Transverse colon (tissue), 4 donors: ENCODE results near the gene TESK2. TPM values are rescaled to one million over a fixed set of nuclear protein-coding genes. Genes with fewer than 3 reads are reported as not detected.
A peak's percentile ranks its signal among the peaks of the same experiment; 100 is the strongest.

ENCODE experiments used
- DNase-seq: peaks from one replicate; pipeline ENCODE4 v3.0.0-alpha.2; 2019
- H3K27ac ChIP-seq, 4 donors: fragments of 200-600 bp; sonication (generic); 2 replicates each; pipeline ENCODE4 v1.5.1; 2016 to 2018; ENCODE audit warnings: inconsistent platforms in 4 of 4
- H3K27me3 ChIP-seq: fragments of 200-600 bp; sonication (generic); 2 replicates; pipeline ENCODE4 v1.5.1; 2017; ENCODE audit warnings: inconsistent platforms
- H3K36me3 ChIP-seq, 4 donors: fragments of 200-600 bp; sonication (generic); 2 replicates each; pipeline ENCODE4 v1.5.1; 2017 to 2019; ENCODE audit warnings: inconsistent platforms in 4 of 4
- H3K4me1 ChIP-seq, 4 donors: fragments of 200-600 bp; sonication (generic); 2 replicates each; pipeline ENCODE4 v1.5.1; 2017 to 2020; ENCODE audit warnings: inconsistent platforms in 4 of 4
- H3K4me3 ChIP-seq, 4 donors: fragments of 200-600 bp; sonication (generic); 1 replicate in 1 of 4; 2 replicates in 3 of 4; pipeline versions ENCODE4 v1.5.1 to v1.6.1; 2017 to 2019; ENCODE audit warnings: inconsistent platforms in 4 of 4
- H3K9me3 ChIP-seq, 2 donors: fragments of 200-600 bp; sonication (generic); 2 replicates each; pipeline ENCODE4 v1.5.1; 2017 to 2019; ENCODE audit warnings: inconsistent platforms in 2 of 2
- EP300 ChIP-seq: sonication (generic); formaldehyde crosslinking; IDR thresholded peaks from one replicate; pipeline ENCODE4 v1.6.1; 2017; ENCODE audit warnings: antibody characterized with exemption, low read depth
- POLR2A ChIP-seq: fragments of 450-650 bp; IDR thresholded peaks from one replicate; pipeline ENCODE4 v1.6.1; 2016; ENCODE audit warnings: antibody characterized with exemption, mild to moderate bottlenecking, moderate library complexity
- POLR2AphosphoS5 ChIP-seq, 3 donors: sonication (generic); formaldehyde crosslinking; IDR thresholded peaks; one replicate each; pipeline ENCODE4 v1.6.1; 2016; ENCODE audit warnings: antibody characterized with exemption in 3 of 3
- WGBS, 2 donors: methylation state at CpG; one replicate each; pipeline ENCODE4 v1.1.5; 2018; ENCODE audit warnings: low coverage in 1 of 2; 5-methylcytosine and 5-hydroxymethylcytosine counted together
- in situ Hi-C, 4 donors: fragments of 200-750 bp; cut with MboI; loops; one replicate each; pipeline versions ENCODE4 v1.15.0 to v1.15.1; 2017; ENCODE audit warnings: low sequenced_read_pairs in 3 of 4, low pct_ligation_motif_present in 1 of 4, low pct_unique_long_range_greater_than_20kb in 1 of 4
- intact Hi-C: fragments of 100-400 bp; cut with DNase I; formaldehyde crosslinking; loops from one replicate; pipeline ENCODE4 v1.15.1; 2023; ENCODE audit warnings: low total_unique reads
- total RNA-seq, 4 donors: library from RNA; depleted of rRNA; stranded (reverse); fragments of >200 nt; gene quantifications; one replicate each; pipeline ENCODE4 v1.1.0, GENCODE V29; 2016
- TF ChIP-seq, protein P1 (sequence below), 5 experiments: fragments of 200-600 bp in 3 of 5; fragments of 450-650 bp in 2 of 5; sonication (generic) in 3 of 5; IDR thresholded peaks; 1 replicate in 2 of 5; 2 replicates in 3 of 5; pipeline ENCODE4 v1.5.1; 2016 to 2017; ENCODE audit warnings: antibody characterized with exemption in 5 of 5, inconsistent platforms in 3 of 5, mild to moderate bottlenecking in 2 of 5, moderate library complexity in 1 of 5

TESK2 gene
- total RNA-seq, 4 donors from 2014 or later: 5.2 to 32.2 (median 14.5) TPM

DNA sequence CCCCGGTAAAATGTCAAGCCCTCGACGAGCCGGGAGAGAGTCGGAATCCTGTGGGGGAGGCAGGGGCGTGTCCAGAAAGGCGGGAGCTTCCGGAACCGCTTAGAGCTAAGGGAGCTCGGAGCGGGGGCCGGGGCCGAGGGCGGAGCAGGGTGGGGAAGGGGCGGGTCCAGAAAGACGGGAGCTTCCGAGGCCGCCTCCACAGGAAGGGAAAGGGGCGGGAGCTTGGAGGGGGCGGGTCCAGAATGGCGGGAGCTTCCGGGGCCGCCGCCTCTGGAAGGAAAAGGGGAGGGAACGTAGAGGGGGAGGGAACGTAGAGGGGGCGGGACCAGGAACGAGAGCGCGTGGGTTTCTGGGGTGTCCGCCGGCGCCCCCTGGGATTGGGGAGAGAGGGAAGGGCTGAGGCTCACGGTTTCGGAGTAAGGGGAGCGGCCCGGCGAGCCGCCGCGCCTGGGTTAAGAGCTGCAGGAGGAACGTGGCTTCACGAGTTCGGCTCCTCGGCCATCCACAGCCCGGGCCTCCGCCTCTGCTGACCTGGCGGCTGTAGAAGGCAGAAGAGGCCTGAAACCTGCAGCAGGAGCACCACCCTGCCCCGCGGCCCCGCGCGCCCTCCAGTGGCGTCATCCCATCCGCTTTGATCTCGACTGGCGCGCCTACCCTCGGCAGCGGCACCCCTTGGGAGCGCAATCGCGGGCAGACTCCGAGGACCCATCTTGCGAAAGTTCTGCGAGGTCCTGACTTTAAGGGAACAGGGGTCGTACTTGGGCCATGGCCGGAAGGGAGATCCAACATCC is 187.2 kb downstream of the TESK2 start:
- Histone ChIP-seq H3K4me3 (peak overlapping the region; percentile 52 to 94 (median 70)), H3K9me3 (no peaks in the 10 kb centered on the region), H3K4me1 (peaks cover 8 to 16% (median 10%) of the 10 kb centered on the region in 4 donors), H3K36me3 (no peaks in the 10 kb centered on the region), H3K27ac (peak overlapping the region; percentile 85 to 98 (median 92)), H3K27me3 (no peaks in the 10 kb centered on the region)
- peak; percentile 52 to 84 (median 71) for TF ChIP-seq POLR2AphosphoS5 (IDR thresholded peaks at IDR 0.05)
- TF ChIP-seq POLR2A: peak; percentile 86
- no peak for TF ChIP-seq EP300
- TF ChIP-seq, protein P1, sequence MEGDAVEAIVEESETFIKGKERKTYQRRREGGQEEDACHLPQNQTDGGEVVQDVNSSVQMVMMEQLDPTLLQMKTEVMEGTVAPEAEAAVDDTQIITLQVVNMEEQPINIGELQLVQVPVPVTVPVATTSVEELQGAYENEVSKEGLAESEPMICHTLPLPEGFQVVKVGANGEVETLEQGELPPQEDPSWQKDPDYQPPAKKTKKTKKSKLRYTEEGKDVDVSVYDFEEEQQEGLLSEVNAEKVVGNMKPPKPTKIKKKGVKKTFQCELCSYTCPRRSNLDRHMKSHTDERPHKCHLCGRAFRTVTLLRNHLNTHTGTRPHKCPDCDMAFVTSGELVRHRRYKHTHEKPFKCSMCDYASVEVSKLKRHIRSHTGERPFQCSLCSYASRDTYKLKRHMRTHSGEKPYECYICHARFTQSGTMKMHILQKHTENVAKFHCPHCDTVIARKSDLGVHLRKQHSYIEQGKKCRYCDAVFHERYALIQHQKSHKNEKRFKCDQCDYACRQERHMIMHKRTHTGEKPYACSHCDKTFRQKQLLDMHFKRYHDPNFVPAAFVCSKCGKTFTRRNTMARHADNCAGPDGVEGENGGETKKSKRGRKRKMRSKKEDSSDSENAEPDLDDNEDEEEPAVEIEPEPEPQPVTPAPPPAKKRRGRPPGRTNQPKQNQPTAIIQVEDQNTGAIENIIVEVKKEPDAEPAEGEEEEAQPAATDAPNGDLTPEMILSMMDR (IDR thresholded peaks at IDR 0.05): peak; percentile 58 to 93 (median 75)
- intact Hi-C loops: loop anchor here (5.0 kb wide), 1 partner anchor 526 kb away; the partner anchor contains the start of gene RPS8
- DNase-seq: peak; percentile 99
- in situ Hi-C loops: loop anchor here in 3 of 4 donors (5.0 to 25.0 kb wide), 4 partner anchors 286 to 516 kb away; partner anchors contain the start of genes BEST4 (in 2 of the 3), RPS8 (in 2 of the 3), HECTD3 (in 1 of the 3) and PTCH2 (in 1 of the 3)
- whole genome bisulfite sequencing, 2 donors: 0% methylated on average over 11 to 35 of the region's 68 CpGs

DNA sequence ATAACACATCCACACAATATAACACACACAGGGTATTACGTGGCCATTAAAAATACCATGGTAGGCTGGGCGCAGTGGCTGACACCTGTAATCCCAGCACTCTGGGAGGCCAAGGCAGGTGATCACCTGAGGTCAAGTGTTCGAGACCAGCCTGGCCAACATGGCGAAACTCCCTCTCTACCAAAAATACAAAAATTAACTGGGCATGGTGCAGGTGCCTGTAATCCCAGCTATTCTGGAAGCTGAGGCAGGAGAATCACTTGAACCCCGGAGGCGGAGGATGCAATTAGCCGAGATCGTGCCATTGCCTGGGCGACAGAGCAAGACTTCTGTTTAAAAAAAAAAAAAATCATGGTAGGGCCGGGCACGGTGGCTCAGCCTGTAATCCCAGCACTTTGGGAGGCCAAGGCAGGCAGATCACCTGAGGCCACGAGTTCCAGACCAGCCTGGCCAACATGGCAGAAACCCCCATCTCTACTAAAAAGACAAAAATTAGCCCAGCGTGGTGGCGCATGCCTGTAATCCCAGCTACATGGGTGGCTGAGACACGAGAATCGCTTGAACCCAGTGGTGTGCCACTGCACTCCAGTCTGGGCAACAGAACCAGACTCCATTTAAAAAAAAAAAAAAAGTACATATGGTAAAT is 188.3 kb downstream of the TESK2 start:
- no peaks in the 10 kb centered on the region for H3K36me3 ChIP-seq
- H3K27me3 ChIP-seq: no peaks in the 10 kb centered on the region
- peaks cover 8 to 16% (median 10%) of the 10 kb centered on the region in 4 donors for H3K4me1 ChIP-seq
- DNase-seq: no peak
- in situ Hi-C loops: loop anchor here in 3 of 4 donors (5.0 to 25.0 kb wide), 4 partner anchors 285 to 515 kb away; partner anchors contain the start of genes BEST4 (in 2 of the 3), RPS8 (in 2 of the 3), HECTD3 (in 1 of the 3) and PTCH2 (in 1 of the 3)
- no peaks in the 10 kb centered on the region for H3K9me3 ChIP-seq
- H3K27ac ChIP-seq: peak overlapping the region; percentile 85 to 98 (median 92)
- no peak for TF ChIP-seq POLR2AphosphoS5 (IDR thresholded peaks at IDR 0.05)
- TF ChIP-seq POLR2A: no peak
- TF ChIP-seq, protein P1 (IDR thresholded peaks at IDR 0.05): no peak
- no peak for TF ChIP-seq EP300
- intact Hi-C loops: loop anchor here (5.0 kb wide), 1 partner anchor 525 kb away; the partner anchor contains the start of gene RPS8
- 81 to 83% methylated on average over 6 to 16 of the region's 16 CpGs for WGBS, 2 donors
- peak overlapping the region in 3 of 4 donors; percentile 52 to 94 (median 61) for H3K4me3 ChIP-seq

GRCh38 chr1:45300669-45300997 is 190.3 kb downstream of the TESK2 start:
- Histone ChIP-seq H3K4me1 (peaks cover 8 to 16% (median 10%) of the 10 kb centered on the region in 4 donors), H3K4me3 (no peak overlapping the region), H3K27me3 (no peaks in the 10 kb centered on the region), H3K27ac (no peak overlapping the region), H3K36me3 (no peaks in the 10 kb centered on the region), H3K9me3 (no peaks in the 10 kb centered on the region)
- WGBS, 2 donors: 79 to 83% methylated on average over 2 of the region's 2 CpGs
- in situ Hi-C loops: loop anchor here in 3 of 4 donors (5.0 to 25.0 kb wide), 4 partner anchors 283 to 513 kb away; partner anchors contain the start of genes BEST4 (in 2 of the 3), RPS8 (in 2 of the 3), HECTD3 (in 1 of the 3) and PTCH2 (in 1 of the 3)
- TF ChIP-seq, protein P1 (IDR thresholded peaks at IDR 0.05): no peak
- TF ChIP-seq POLR2AphosphoS5 (IDR thresholded peaks at IDR 0.05): no peak
- no peak for TF ChIP-seq POLR2A
- TF ChIP-seq EP300: no peak
- no peak for DNase-seq
- intact Hi-C loops: loop anchor here (1.0 to 5.0 kb wide), 2 partner anchors 286 to 523 kb away; partner anchors contain the start of gene RPS8
